ENCODE results near the gene LRRC45. TPM values are rescaled to one million over a fixed set of nuclear protein-coding genes. Genes with fewer than 3 reads are reported as not detected.

LRRC45 gene
- total and polyA plus RNA-seq, 2 donors (not counting 3 experiments of a cell fraction or from before 2014, with no cell fraction given), result 7.6 to 22.9 TPM

DNA sequence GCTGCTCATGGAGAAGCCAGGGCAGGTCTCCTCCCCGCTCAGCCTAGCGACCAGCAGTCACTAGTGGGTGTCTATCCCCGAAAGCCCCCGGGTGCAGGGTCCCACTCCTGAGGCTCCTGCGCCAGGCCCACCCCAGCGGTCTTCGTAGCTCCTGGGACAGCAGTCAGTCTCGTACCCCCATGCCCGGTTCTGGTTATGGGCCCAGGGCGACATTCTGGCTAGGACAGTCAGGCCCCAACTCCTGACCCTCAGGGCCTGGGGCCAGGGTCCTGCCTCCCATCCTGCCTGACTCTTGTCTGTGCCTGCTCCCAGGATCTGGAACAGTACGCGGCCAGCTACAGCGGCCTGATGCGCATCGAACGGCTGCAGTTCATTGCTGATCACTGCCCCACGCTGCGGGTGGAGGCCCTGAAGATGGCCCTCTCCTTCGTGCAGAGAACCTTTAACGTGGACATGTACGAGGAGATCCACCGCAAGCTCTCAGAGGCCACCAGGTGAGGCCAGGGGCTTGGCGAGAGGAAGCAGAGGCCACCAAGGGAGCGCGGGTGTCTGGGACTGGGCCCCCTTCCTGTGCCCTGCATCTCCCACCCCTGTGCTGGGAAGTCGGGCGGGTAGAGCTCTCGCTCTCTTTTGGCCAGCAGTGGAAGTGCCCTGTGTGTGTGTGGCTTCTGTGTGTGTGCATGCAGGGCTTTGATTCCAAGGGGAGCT lies 30.6 kb downstream of the LRRC45 start:
- no peak overlapping the region for H2AFZ ChIP-seq (ENCODE audit: low read depth, low read length)
- DNase-seq (ENCODE audit: low read depth, low spot score) (no peak), FAIRE-seq (no peak)
- BruUV-seq (replicated peaks), result no TSS peak
- no peaks in the 10 kb centered on the region for H3K9me3 ChIP-seq (replicated peaks; ENCODE audit: control insufficient read depth, insufficient read depth, low read length)
- peaks cover 11% of the 10 kb centered on the region for H3K4me1 ChIP-seq (ENCODE audit: control insufficient read depth, extremely low read depth, insufficient read depth, low read length)
- peaks cover 11% of the 10 kb centered on the region for H3K79me2 ChIP-seq (ENCODE audit: control insufficient read depth, insufficient read depth, low read length)
- H3K4me2 ChIP-seq (ENCODE audit: insufficient read depth, low read length), result no peak overlapping the region
- H3K4me3 ChIP-seq (replicated peaks in 1 of 3; ENCODE audit: insufficient read depth in 1 of 3, low read depth in 1 of 3, low read length in 3 of 3), result no peak overlapping the region
- peaks cover 12 to 38% of the 10 kb centered on the region in 2 experiments for H3K36me3 ChIP-seq (ENCODE audit: control insufficient read depth in 2 of 2, extremely low read depth in 1 of 2, insufficient read depth in 2 of 2, low read length in 2 of 2)
- no peak overlapping the region for H3K27ac ChIP-seq (ENCODE audit: insufficient read depth, low read depth, low read length)
- H4K20me1 ChIP-seq (replicated peaks; ENCODE audit: control insufficient read depth, extremely low read depth, insufficient read depth, low read length), result no peaks in the 10 kb centered on the region
- H3K9me1 ChIP-seq (replicated peaks; ENCODE audit: control insufficient read depth, extremely low read depth, insufficient read depth, low read length), result no peaks in the 10 kb centered on the region
- TF ChIP-seq, protein P1, sequence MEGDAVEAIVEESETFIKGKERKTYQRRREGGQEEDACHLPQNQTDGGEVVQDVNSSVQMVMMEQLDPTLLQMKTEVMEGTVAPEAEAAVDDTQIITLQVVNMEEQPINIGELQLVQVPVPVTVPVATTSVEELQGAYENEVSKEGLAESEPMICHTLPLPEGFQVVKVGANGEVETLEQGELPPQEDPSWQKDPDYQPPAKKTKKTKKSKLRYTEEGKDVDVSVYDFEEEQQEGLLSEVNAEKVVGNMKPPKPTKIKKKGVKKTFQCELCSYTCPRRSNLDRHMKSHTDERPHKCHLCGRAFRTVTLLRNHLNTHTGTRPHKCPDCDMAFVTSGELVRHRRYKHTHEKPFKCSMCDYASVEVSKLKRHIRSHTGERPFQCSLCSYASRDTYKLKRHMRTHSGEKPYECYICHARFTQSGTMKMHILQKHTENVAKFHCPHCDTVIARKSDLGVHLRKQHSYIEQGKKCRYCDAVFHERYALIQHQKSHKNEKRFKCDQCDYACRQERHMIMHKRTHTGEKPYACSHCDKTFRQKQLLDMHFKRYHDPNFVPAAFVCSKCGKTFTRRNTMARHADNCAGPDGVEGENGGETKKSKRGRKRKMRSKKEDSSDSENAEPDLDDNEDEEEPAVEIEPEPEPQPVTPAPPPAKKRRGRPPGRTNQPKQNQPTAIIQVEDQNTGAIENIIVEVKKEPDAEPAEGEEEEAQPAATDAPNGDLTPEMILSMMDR (IDR thresholded peaks at IDR 0.05; ENCODE audit: extremely low read depth in 1 of 2, insufficient read depth in 1 of 2, low read depth in 1 of 2, low read length in 2 of 2), result no peak
- TF ChIP-seq GATA2 (IDR thresholded peaks at IDR 0.05; ENCODE audit: insufficient read depth, insufficient read length, low read depth, low read length) (no peak), POLR2AphosphoS5 (IDR thresholded peaks at IDR 0.05; ENCODE audit: insufficient read depth, low read depth, low read length) (no peak), EZH2 (IDR thresholded peaks at IDR 0.05; ENCODE audit: borderline replicate concordance, low read depth, low read length, severe bottlenecking) (no peak)
- no peak overlapping the region for H3K9ac ChIP-seq (replicated peaks; ENCODE audit: extremely low read depth, insufficient read depth, low read length)
- no peaks in the 10 kb centered on the region for H3K27me3 ChIP-seq (ENCODE audit: control insufficient read depth in 2 of 2, insufficient read depth in 2 of 2, low read length in 2 of 2)
- ChIA-PET CTCF (interaction anchor here (0.8 to 1.1 kb wide), 3 partner anchors 11 to 23 kb away, joined by 3 to 5 read pairs (median 4); partner anchors contain the start of gene DCXR), POLR2A (no interaction called here)
- intact Hi-C loops (cut with micrococcal nuclease), result loop anchor here (2.0 kb wide), 1 partner anchor 17 kb away; the partner anchor contains the start of gene DCXR
- dilution Hi-C loops (cut with MboI; ENCODE audit: extremely low pct_ligation_motif_present, low sequenced_read_pairs), result no loop called here

Measured in endothelial cell of umbilical vein (primary cell).